ENCODE results near the gene ESRRA.
A peak's percentile ranks its signal among the peaks of the same experiment; 100 is the strongest.

The ESRRA gene

GRCh38 chr11:64348383-64349024, 43.2 kb downstream of the ESRRA start:
- no peak for DNase-seq (ENCODE audit: low read depth in 3 of 3, low spot score in 1 of 3)

GRCh38 chr11:64349025-64349387, 43.7 kb downstream of the ESRRA start:
- DNase-seq (ENCODE audit: low read depth in 3 of 3, low spot score in 1 of 3) = no peak

GRCh38 chr11:64349404-64349803, 44.1 kb downstream of the ESRRA start:
- DNase-seq (ENCODE audit: low read depth in 3 of 3, low spot score in 1 of 3) = no peak

GRCh38 chr11:64351136-64351631, 45.9 kb downstream of the ESRRA start:
- DNase-seq (ENCODE audit: low read depth in 3 of 3, low spot score in 1 of 3) = no peak

- DNase-seq (ENCODE audit: low read depth in 3 of 3, low spot score in 1 of 3) = no peak
Measured at GRCh38 chr11:64352099-64352994, 47.0 kb downstream of the ESRRA start.

- no peak for DNase-seq (ENCODE audit: low read depth in 3 of 3, low spot score in 1 of 3)
Measured at GRCh38 chr11:64352995-64353714, 47.8 kb downstream of the ESRRA start.

- no peak for DNase-seq (ENCODE audit: low read depth in 3 of 3, low spot score in 1 of 3)
Measured at GRCh38 chr11:64353715-64354506, 48.6 kb downstream of the ESRRA start.

GRCh38 chr11:64355078-64355940, 50.0 kb downstream of the ESRRA start:
- DNase-seq (ENCODE audit: low read depth in 3 of 3, low spot score in 1 of 3) = no peak

GRCh38 chr11:64356498-64357411, 51.4 kb downstream of the ESRRA start:
- no peak for DNase-seq (ENCODE audit: low read depth in 3 of 3, low spot score in 1 of 3)

GRCh38 chr11:64357446-64357845, 52.1 kb downstream of the ESRRA start:
- no peak for DNase-seq (ENCODE audit: low read depth in 3 of 3, low spot score in 1 of 3)

- DNase-seq (ENCODE audit: low read depth in 3 of 3, low spot score in 1 of 3) = no peak
Measured at GRCh38 chr11:64357904-64358535, 52.7 kb downstream of the ESRRA start.

GRCh38 chr11:64358536-64358906, 53.2 kb downstream of the ESRRA start:
- no peak for DNase-seq (ENCODE audit: low read depth in 3 of 3, low spot score in 1 of 3)

GRCh38 chr11:64358907-64359711, 53.8 kb downstream of the ESRRA start, which contains the start of gene RPS6KA4:
TSS of gene RPS6KA4 (plus strand) at chr11:64359162. CDS start at chr11:64359236, 74 bp downstream.
- peak in 1 of 3 donors; percentile 43 for DNase-seq (ENCODE audit: low read depth in 3 of 3, low spot score in 1 of 3)

GRCh38 chr11:64359712-64360445, 54.6 kb downstream of the ESRRA start:
- DNase-seq (ENCODE audit: low read depth in 3 of 3, low spot score in 1 of 3) = no peak

- DNase-seq (ENCODE audit: low read depth in 3 of 3, low spot score in 1 of 3) = no peak
Measured at GRCh38 chr11:64360448-64360921, 55.2 kb downstream of the ESRRA start.

- no peak for DNase-seq (ENCODE audit: low read depth in 3 of 3, low spot score in 1 of 3)
Measured at GRCh38 chr11:64361659-64362058, 56.3 kb downstream of the ESRRA start.

- DNase-seq (ENCODE audit: low read depth in 3 of 3, low spot score in 1 of 3) = no peak
Measured at GRCh38 chr11:64362339-64362738, 57.0 kb downstream of the ESRRA start.

All from stimulated activated CD4-positive, alpha-beta T cell treated with anti-CD3 and anti-CD28 coated beads, TNF-alpha, amount 100 ng/mL, for 1 hour (primary cell).